HepG2 (cell line): ENCODE data around the gene ETF1. TPM values are rescaled to one million over a fixed set of nuclear protein-coding genes. Genes with fewer than 3 reads are reported as not detected.

Source experiments
- AHDC1 ChIP-seq: sonication (generic); formaldehyde crosslinking; IDR thresholded peaks from 2 replicates; pipeline ENCODE4 v1.5.1; 2020; ENCODE audit warnings: mild to moderate bottlenecking, missing genetic modification reagents, borderline replicate concordance
- GATAD1 ChIP-seq: IDR thresholded peaks from 2 replicates; pipeline ENCODE4 v1.6.1; 2016; ENCODE audit warnings: missing genetic modification reagents, missing compliant biosample characterization
- KAT8 ChIP-seq: IDR thresholded peaks from 2 replicates; pipeline ENCODE4 v1.6.1; 2016; ENCODE audit warnings: missing genetic modification reagents, missing compliant biosample characterization
- MAZ ChIP-seq, 2 experiments: sonication (generic) in 1 of 2; formaldehyde crosslinking in 1 of 2; IDR thresholded peaks; 2 replicates each; pipeline versions ENCODE4 v1.5.0 to v1.6.1; 2012 to 2020; ENCODE audit warnings: low read depth in 2 of 2, mild to moderate bottlenecking in 2 of 2, borderline replicate concordance in 1 of 2, improper control_type of control experiment in 1 of 2, low read length in 1 of 2, missing genetic modification reagents in 1 of 2, moderate library complexity in 1 of 2
- MED1 ChIP-seq: sonication (generic); formaldehyde crosslinking; IDR thresholded peaks from 2 replicates; pipeline ENCODE4 v1.4.0; 2020; ENCODE audit warnings: missing genetic modification reagents
- MXI1 ChIP-seq: IDR thresholded peaks from 3 replicates; pipeline ENCODE4 v1.6.1; 2012; ENCODE audit warnings: low read depth, low read length, inconsistent platforms, borderline replicate concordance
- MYC ChIP-seq: sonication (generic); formaldehyde crosslinking; IDR thresholded peaks from 2 replicates; pipeline ENCODE4 v1.9.0; 2021; ENCODE audit warnings: missing genetic modification reagents, borderline replicate concordance
- NONO ChIP-seq, 2 experiments: fragments of 450-650 bp in 1 of 2; sonication (generic) in 1 of 2; formaldehyde crosslinking in 1 of 2; IDR thresholded peaks in 1 of 2; conservative IDR thresholded peaks in 1 of 2; 2 replicates each; pipeline versions ENCODE4 v1.6.1 to v1.8.0; 2017 to 2022; ENCODE audit warnings: mild to moderate bottlenecking in 1 of 2, missing genetic modification reagents in 1 of 2, moderate library complexity in 1 of 2
- PHF21A ChIP-seq: sonication (generic); formaldehyde crosslinking; IDR thresholded peaks from 2 replicates; pipeline ENCODE4 v1.5.0; 2020; ENCODE audit warnings: mild to moderate bottlenecking, missing genetic modification reagents
- RARG ChIP-seq: sonication (generic); formaldehyde crosslinking; IDR thresholded peaks from 2 replicates; pipeline ENCODE4 v1.4.0; 2020; ENCODE audit warnings: low read depth, mild to moderate bottlenecking, missing genetic modification reagents
- SAFB2 ChIP-seq: sonication (generic); formaldehyde crosslinking; IDR thresholded peaks from 2 replicates; pipeline ENCODE4 v1.5.1; 2020; ENCODE audit warnings: missing genetic modification reagents, low read depth, mild to moderate bottlenecking, borderline replicate concordance
- SRSF9 ChIP-seq: fragments of 200-400 bp; formaldehyde crosslinking; IDR thresholded peaks from 2 replicates; pipeline ENCODE4 v1.6.1; 2018; ENCODE audit warnings: borderline replicate concordance, mild to moderate bottlenecking, low read depth, low read length; ENCODE audit not compliant: insufficient read depth, poor library complexity, severe bottlenecking
- ZNF580 ChIP-seq: IDR thresholded peaks from 2 replicates; pipeline ENCODE4 v1.6.1; 2016; ENCODE audit warnings: low read depth, borderline replicate concordance
- ZNF598 ChIP-seq: sonication (generic); formaldehyde crosslinking; IDR thresholded peaks from 2 replicates; pipeline ENCODE4 v1.5.1; 2020; ENCODE audit warnings: mild to moderate bottlenecking, missing genetic modification reagents, borderline replicate concordance
- ZNF891 ChIP-seq: sonication (generic); formaldehyde crosslinking; IDR thresholded peaks from 2 replicates; pipeline ENCODE4 v1.5.0; 2020; ENCODE audit warnings: mild to moderate bottlenecking, missing genetic modification reagents
- ZUFSP ChIP-seq: sonication (generic); formaldehyde crosslinking; IDR thresholded peaks from 2 replicates; pipeline ENCODE4 v1.9.0; 2021; ENCODE audit warnings: missing genetic modification reagents, mild to moderate bottlenecking, borderline replicate concordance
- polyA plus RNA-seq, 8 experiments: library from polyadenylated mRNA; depleted of rRNA in 3 of 8; stranded (reverse) in 7 of 8; unstranded in 1 of 8; fragments of >200 nt; fragmentation: Illumina TruSeq in 4 of 8; extraction: Trizol in 4 of 8; gene quantifications; 2 replicates each; pipeline versions ENCODE4 v1.2.1 to v1.2.3, GENCODE V29; 2011 to 2016; ENCODE audit warnings: low read depth in 4 of 8, missing spikeins in 1 of 8, mixed read lengths in 1 of 8; ENCODE audit not compliant: insufficient read depth in 1 of 8
- total RNA-seq, 5 experiments: library from RNA; depleted of rRNA; stranded (reverse); fragments of >200 nt; fragmentation: Illumina TruSeq; extraction: Trizol; gene quantifications; 2 replicates each; pipeline ENCODE4 v1.2.3, GENCODE V29; 2016; ENCODE audit warnings: low read depth in 1 of 5

The ETF1 gene
- total and polyA plus RNA-seq, 2 of the 13 experiments (the other 11 are each of a cell fraction or from before 2014, with no cell fraction given): 52.1 to 184 TPM

- TF ChIP-seq AHDC1 (CRISPR knock-in tag) (no peak), ZNF598 (no peak), RARG (CRISPR knock-in tag) (no peak), MAZ (IDR thresholded peaks at IDR 0.05; ENCODE audit: borderline replicate concordance, low read depth, low read length) (no peak), MAZ (CRISPR knock-in tag; IDR thresholded peaks at IDR 0.05; ENCODE audit: low read depth) (no peak), MED1 (peak; percentile 72), GATAD1 (CRISPR knock-in tag) (0 out of 2 replicates have a peak, but pooled peaks have one; percentile 17), ZUFSP (CRISPR knock-in tag) (no peak), SRSF9 (no peak), PHF21A (CRISPR knock-in tag) (peak; percentile 54; the same call in 1 of the 2 replicates), SAFB2 (CRISPR knock-in tag) (no peak), KAT8 (CRISPR knock-in tag) (0 out of 2 replicates have a peak, but pooled peaks have one; percentile 48), MYC (CRISPR knock-in tag) (no peak), ZNF580 (CRISPR knock-in tag) (0 out of 2 replicates have a peak, but pooled peaks have one; percentile 11), MXI1 (peak; percentile 21; the same call in 1 of the 3 replicates), NONO (IDR thresholded peaks at IDR 0.05) (no peak), NONO (CRISPR knock-in tag; conservative IDR thresholded peaks at IDR 0.05) (no peak), ZNF891 (CRISPR knock-in tag) (no peak)
These were observed 36.4 kb downstream of the ETF1 start (continued) for GRCh38 chr5:138506370-138507306.
